Lower leg skin (tissue), 3 donors: ENCODE results near the gene MRGPRG.

Experiments used
- POLR2A ChIP-seq, 2 donors: fragments of 450-650 bp; IDR thresholded peaks; one replicate each; pipeline ENCODE4 v1.6.1; 2016 to 2017; ENCODE audit warnings: antibody characterized with exemption in 2 of 2, mild to moderate bottlenecking in 1 of 2, moderate library complexity in 1 of 2
- TF ChIP-seq, protein P1 (sequence below), 3 donors: fragments of 450-650 bp; IDR thresholded peaks; one replicate each; pipeline ENCODE4 v1.5.1; 2016; ENCODE audit warnings: antibody characterized with exemption in 3 of 3, mild to moderate bottlenecking in 3 of 3, moderate library complexity in 2 of 3

DNA sequence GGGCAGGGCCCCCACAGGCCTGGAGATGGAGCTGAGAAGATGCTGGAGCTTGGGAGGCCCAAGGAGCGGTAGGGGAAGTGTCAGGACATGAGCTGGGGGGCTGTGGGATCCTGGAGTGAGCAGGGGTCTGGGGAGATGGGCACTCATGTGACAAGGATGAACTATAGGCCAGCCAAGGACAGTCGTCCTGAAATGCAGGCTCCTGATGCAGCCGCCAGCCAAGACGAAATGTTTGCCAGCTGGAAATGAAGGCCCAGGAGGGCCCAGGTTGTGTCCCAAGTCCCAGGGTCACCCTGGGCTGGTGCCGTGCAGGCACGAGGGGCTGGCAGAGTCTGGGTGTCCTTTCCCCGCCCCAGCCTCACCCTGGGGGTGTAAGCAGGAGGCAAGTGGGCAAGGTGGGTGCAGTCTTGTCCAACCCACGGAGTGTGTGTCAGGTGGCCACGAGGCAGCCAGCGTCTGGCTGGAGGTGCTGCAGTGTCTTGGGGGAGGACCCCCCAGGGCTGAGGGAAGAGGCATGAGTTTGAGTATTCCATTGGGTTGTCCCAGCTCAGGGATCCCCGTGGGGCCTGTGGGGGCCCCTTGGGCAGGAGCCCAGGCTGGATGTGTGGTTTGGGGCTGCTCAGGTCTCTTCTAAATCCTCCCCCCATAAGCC lies 21.4 kb downstream of the MRGPRG start:
- no peak for TF ChIP-seq POLR2A (IDR thresholded peaks at IDR 0.05)
- TF ChIP-seq, protein P1, sequence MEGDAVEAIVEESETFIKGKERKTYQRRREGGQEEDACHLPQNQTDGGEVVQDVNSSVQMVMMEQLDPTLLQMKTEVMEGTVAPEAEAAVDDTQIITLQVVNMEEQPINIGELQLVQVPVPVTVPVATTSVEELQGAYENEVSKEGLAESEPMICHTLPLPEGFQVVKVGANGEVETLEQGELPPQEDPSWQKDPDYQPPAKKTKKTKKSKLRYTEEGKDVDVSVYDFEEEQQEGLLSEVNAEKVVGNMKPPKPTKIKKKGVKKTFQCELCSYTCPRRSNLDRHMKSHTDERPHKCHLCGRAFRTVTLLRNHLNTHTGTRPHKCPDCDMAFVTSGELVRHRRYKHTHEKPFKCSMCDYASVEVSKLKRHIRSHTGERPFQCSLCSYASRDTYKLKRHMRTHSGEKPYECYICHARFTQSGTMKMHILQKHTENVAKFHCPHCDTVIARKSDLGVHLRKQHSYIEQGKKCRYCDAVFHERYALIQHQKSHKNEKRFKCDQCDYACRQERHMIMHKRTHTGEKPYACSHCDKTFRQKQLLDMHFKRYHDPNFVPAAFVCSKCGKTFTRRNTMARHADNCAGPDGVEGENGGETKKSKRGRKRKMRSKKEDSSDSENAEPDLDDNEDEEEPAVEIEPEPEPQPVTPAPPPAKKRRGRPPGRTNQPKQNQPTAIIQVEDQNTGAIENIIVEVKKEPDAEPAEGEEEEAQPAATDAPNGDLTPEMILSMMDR (IDR thresholded peaks at IDR 0.05) = no peak
